ENCODE data around the gene SNTG2.

The SNTG2 gene

GRCh38 chr2:1253629-1254028, 303.0 kb downstream of the SNTG2 start:
- Mint-ChIP-seq H3K27me3 (peaks cover 0 to 6% of the 10 kb centered on the region in 2 donors), H3K27ac (peak overlapping the region; percentile 1), H3K9me3 (peaks cover 5 to 8% of the 10 kb centered on the region in 2 donors), H3K4me1 (peaks cover 28 to 37% of the 10 kb centered on the region in 2 donors), H3K4me3 (peak overlapping the region in 1 of 2 donors; percentile 5), H3K36me3 (peaks cover 4 to 6% of the 10 kb centered on the region in 2 donors)
- ATAC-seq (replicated peaks) (peak; percentile 34 to 39), DNase-seq (no peak)

GRCh38 chr2:1254662-1255343, 304.2 kb downstream of the SNTG2 start:
- no peak for DNase-seq
- H3K27me3 Mint-ChIP-seq, result peaks cover 0 to 6% of the 10 kb centered on the region in 2 donors
- H3K4me3 Mint-ChIP-seq, result no peak overlapping the region
- H3K9me3 Mint-ChIP-seq, result peaks cover 5 to 8% of the 10 kb centered on the region in 2 donors
- ATAC-seq (replicated peaks), result no peak
- no peak overlapping the region for H3K27ac Mint-ChIP-seq
- H3K4me1 Mint-ChIP-seq, result peaks cover 28 to 40% of the 10 kb centered on the region in 2 donors
- peaks cover 4 to 6% of the 10 kb centered on the region in 2 donors for H3K36me3 Mint-ChIP-seq

DNA sequence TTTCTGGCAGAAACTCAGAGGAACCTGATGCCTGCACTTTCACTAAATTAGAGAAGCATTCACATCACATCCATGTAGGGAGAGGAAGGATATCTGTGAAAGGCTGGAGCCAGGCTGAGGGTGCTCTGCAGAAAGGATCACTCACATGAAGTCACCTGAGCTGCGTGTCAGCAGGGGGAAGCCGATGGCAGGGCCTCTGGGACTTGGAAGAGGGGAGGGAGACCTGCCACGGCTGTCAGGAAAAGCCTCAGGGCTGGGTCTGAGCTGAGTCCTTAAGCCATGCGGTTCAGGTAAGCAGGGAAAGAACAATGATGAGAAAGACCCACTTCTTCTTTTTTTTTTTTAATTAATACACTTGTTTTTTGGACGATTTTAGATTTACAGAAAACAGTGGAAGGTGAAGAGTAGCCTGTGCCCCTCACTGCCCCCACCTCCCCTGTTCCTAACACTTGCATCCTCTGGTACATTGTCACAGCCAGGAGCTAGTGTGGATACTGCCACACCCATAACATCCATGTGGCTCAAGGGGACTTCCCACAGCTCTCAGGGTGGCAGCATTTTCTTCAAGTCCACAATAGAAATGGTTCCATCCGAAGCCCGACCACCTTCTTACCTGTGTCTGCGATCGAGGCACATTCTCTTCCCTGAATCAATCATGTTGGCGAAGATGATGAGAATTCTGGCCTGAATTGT, 306.1 kb downstream of the SNTG2 start:
- no peak for ATAC-seq (replicated peaks)
- Mint-ChIP-seq H3K9me3 (peaks cover 5 to 8% of the 10 kb centered on the region in 2 donors), H3K36me3 (peaks cover 4 to 6% of the 10 kb centered on the region in 2 donors), H3K27me3 (peaks cover 0 to 3% of the 10 kb centered on the region in 2 donors), H3K27ac (no peak overlapping the region), H3K4me1 (peaks cover 16 to 23% of the 10 kb centered on the region in 2 donors), H3K4me3 (no peak overlapping the region)
- no peak for DNase-seq

DNA sequence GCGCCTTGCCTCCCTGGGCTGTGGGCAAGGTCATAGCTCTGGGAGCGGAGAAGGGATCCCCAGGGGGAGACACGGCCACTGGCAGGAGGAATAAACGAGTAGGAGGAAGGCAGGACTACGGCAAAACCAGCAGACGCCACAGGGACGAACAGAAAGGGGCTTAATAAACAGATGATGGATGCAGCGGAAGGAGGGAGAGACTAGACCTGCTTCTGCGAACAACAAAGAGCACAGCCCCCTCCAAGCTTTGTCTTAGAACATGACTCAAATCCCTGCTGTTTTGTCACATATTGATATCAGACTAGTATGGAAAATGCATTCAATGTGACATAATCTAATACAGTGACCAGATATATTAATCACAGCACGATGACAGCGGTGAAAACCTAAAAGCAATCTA, 306.7 kb downstream of the SNTG2 start:
- no peak for ATAC-seq (replicated peaks)
- H3K27ac Mint-ChIP-seq, result no peak overlapping the region
- no peak overlapping the region for H3K4me3 Mint-ChIP-seq
- peaks cover 6 to 8% of the 10 kb centered on the region in 2 donors for H3K9me3 Mint-ChIP-seq
- peaks cover 0 to 3% of the 10 kb centered on the region in 2 donors for H3K27me3 Mint-ChIP-seq
- H3K36me3 Mint-ChIP-seq, result peaks cover 4 to 6% of the 10 kb centered on the region in 2 donors
- no peak for DNase-seq
- H3K4me1 Mint-ChIP-seq, result peaks cover 16 to 23% of the 10 kb centered on the region in 2 donors

DNA sequence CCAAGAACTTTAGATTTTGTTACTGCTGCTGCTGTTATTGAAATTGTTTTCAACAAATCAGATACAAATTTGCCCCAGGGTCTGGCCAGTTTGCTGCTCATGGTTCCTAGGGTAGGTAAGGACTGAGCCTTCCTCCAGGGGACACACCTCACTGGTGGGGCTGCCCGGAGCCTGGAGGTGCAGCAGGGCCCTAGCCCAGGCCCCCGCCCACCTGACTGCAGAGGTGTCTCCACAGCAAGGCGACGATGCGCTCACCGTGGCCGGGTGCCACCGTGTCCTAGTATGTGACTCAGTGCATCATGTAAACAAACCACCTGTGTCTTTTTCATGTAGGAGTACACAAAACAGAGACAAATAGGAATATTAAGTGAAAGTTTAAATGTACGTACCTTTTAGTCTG, 309.1 kb downstream of the SNTG2 start:
- no peak overlapping the region for H3K27ac Mint-ChIP-seq
- H3K9me3 Mint-ChIP-seq, result peaks cover 0 to 1% of the 10 kb centered on the region in 2 donors
- ATAC-seq (replicated peaks) (no peak), DNase-seq (no peak)
- H3K4me1 Mint-ChIP-seq, result peaks cover 8 to 12% of the 10 kb centered on the region in 2 donors
- H3K4me3 Mint-ChIP-seq, result no peak overlapping the region
- peaks cover 0 to 1% of the 10 kb centered on the region in 2 donors for H3K36me3 Mint-ChIP-seq
- H3K27me3 Mint-ChIP-seq, result peaks cover 0 to 3% of the 10 kb centered on the region in 2 donors

DNA sequence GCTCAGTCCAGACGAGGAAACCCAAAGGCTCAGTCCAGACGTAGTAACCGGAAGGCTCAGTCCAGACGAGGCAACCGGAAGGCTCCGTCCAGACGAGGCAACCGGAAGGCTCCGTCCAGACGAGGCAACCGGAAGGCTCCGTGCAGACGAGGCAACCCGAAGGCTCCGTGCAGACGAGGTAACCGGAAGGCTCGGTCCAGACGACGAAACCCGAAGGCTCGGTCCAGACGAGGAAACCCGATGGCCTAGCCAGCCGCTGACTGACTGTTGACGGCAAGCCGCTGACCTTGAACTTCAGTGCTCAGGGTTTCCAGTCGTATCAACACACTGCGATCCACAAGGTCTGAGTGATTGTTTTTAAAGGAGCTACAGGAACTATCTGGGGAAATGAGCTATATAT, 312.0 kb downstream of the SNTG2 start:
- ATAC-seq (replicated peaks), result no peak
- Mint-ChIP-seq H3K27me3 (peaks cover 0 to 5% of the 10 kb centered on the region in 2 donors), H3K9me3 (peaks cover 0 to 1% of the 10 kb centered on the region in 2 donors), H3K36me3 (no peaks in the 10 kb centered on the region), H3K27ac (no peak overlapping the region), H3K4me3 (no peak overlapping the region), H3K4me1 (peaks cover 1 to 6% of the 10 kb centered on the region in 2 donors)
- no peak for DNase-seq

DNA sequence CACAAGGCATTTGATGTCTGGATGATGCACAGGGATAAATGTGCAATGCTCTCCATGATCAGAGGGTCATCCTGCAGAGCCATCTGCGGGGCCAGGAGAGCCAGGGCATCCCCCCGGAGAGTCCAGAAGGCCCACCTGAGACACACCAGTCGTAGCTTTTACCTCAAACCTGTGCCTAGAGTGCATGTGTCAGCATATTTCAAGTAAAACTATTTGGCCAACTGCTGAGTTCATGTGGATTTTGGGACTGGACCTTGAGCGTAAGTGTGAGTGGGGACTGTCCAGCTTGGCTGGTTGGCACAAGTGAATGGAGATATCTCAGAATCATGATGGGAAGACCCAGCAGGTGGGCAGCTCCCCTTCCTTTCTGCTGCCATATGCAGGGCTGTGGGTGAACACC, 314.8 kb downstream of the SNTG2 start:
- H3K36me3 Mint-ChIP-seq, result no peaks in the 10 kb centered on the region
- peaks cover 0 to 5% of the 10 kb centered on the region in 2 donors for H3K4me1 Mint-ChIP-seq
- no peak for DNase-seq

GRCh38 chr2:1266351-1266750, 315.7 kb downstream of the SNTG2 start:
- no peak for ATAC-seq (replicated peaks)
- Mint-ChIP-seq H3K27ac (no peak overlapping the region), H3K4me1 (peaks cover 2 to 5% of the 10 kb centered on the region in 2 donors), H3K36me3 (no peaks in the 10 kb centered on the region), H3K9me3 (peaks cover 0 to 1% of the 10 kb centered on the region in 2 donors), H3K4me3 (no peak overlapping the region), H3K27me3 (peaks cover 0 to 14% of the 10 kb centered on the region in 2 donors)
- DNase-seq, result no peak

More for the DNA sequence above, 314.8 kb downstream of the SNTG2 start:
- H3K4me3 Mint-ChIP-seq, result no peak overlapping the region
- peaks cover 0 to 1% of the 10 kb centered on the region in 2 donors for H3K9me3 Mint-ChIP-seq
- no peak for ATAC-seq (replicated peaks)
- H3K27me3 Mint-ChIP-seq, result peaks cover 0 to 14% of the 10 kb centered on the region in 2 donors
- no peak overlapping the region for H3K27ac Mint-ChIP-seq

DNA sequence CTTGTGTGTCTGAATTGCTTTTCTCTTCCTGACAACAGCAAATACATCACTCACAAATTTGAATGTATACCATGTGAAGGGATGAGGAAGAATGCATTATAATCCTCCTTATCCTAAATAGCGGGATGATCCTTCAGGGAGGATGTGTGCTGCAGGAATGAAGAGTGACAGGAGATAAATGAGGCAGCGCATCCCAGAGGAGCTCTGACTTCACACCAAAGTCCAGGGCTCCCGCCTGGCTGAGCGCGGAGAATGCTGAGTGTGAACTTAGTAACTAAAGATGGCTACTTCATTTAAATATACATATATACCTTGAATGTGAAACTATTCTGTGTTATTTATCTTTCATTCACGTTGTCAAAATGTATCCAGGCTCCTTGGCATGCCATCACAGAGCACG, 317.4 kb downstream of the SNTG2 start:
- Mint-ChIP-seq H3K27me3 (peaks cover 0 to 14% of the 10 kb centered on the region in 2 donors), H3K27ac (no peak overlapping the region), H3K36me3 (no peaks in the 10 kb centered on the region), H3K4me3 (no peak overlapping the region), H3K4me1 (peaks cover 2 to 5% of the 10 kb centered on the region in 2 donors), H3K9me3 (peaks cover 0 to under 1% of the 10 kb centered on the region in 2 donors)
- ATAC-seq (replicated peaks) (no peak), DNase-seq (no peak)

DNA sequence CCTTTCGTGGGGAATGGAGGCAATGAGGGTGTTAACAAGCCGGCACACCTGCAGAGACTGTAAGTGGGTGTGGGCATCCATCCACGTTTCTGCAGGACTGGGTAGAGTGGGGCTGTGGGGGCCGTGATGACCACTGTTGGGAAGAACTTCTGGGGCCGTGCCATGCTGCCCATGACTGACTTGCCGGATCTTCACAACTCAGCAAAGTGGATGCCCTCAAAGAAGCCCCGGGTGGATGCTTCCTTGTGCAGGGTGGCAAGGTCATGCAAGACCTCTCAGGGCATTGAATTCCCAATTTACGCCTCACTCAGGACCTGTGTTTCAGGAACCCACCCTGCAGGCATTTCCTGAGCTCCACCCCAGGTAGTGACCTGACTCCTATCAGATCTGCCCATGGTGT, 319.2 kb downstream of the SNTG2 start:
- peaks cover 0 to 18% of the 10 kb centered on the region in 2 donors for H3K27me3 Mint-ChIP-seq
- H3K36me3 Mint-ChIP-seq, result peaks cover 4 to 8% of the 10 kb centered on the region in 2 donors
- no peak overlapping the region for H3K4me3 Mint-ChIP-seq
- H3K27ac Mint-ChIP-seq, result no peak overlapping the region
- H3K9me3 Mint-ChIP-seq, result peaks cover 11 to 12% of the 10 kb centered on the region in 2 donors
- peaks cover 2 to 5% of the 10 kb centered on the region in 2 donors for H3K4me1 Mint-ChIP-seq
- no peak for DNase-seq
- no peak for ATAC-seq (replicated peaks)

- ATAC-seq (replicated peaks), result no peak
- Mint-ChIP-seq H3K4me3 (no peak overlapping the region), H3K9me3 (peaks cover 18 to 20% of the 10 kb centered on the region in 2 donors), H3K27me3 (peaks cover 0 to 11% of the 10 kb centered on the region in 2 donors), H3K4me1 (peaks cover 2 to 5% of the 10 kb centered on the region in 2 donors), H3K36me3 (peaks cover 4 to 12% of the 10 kb centered on the region in 2 donors), H3K27ac (no peak overlapping the region)
- DNase-seq, result no peak
Observed at GRCh38 chr2:1272835-1273234, 322.2 kb downstream of the SNTG2 start.

- Mint-ChIP-seq H3K4me3 (no peak overlapping the region), H3K27me3 (peaks cover 0 to 4% of the 10 kb centered on the region in 2 donors), H3K36me3 (peaks cover 4 to 12% of the 10 kb centered on the region in 2 donors), H3K4me1 (peaks cover 0 to 4% of the 10 kb centered on the region in 2 donors), H3K27ac (no peak overlapping the region), H3K9me3 (peaks cover 18 to 20% of the 10 kb centered on the region in 2 donors)
- ATAC-seq (replicated peaks) (no peak), DNase-seq (no peak)
Observed at GRCh38 chr2:1277634-1278033, 327.0 kb downstream of the SNTG2 start.

DNA sequence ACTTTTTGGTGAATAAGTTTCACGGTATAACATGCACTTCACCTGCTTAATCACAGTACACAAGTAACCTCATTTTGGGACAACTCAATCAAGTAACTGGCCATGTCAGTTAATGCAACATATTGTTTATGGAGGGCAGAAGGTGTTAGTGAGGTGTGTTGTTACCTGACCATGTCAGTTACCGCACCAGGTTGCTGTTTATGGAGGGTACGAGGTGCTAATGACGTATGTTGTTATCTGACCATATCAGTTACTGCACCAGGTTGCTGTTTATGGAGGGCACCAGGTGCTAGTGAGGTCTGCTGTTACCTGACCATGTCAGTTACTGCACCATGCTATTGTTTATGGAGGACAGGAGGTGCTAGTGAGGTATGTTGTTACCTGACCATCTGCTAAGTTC, 327.5 kb downstream of the SNTG2 start:
- Mint-ChIP-seq H3K9me3 (peaks cover 17 to 20% of the 10 kb centered on the region in 2 donors), H3K4me1 (peaks cover 0 to 4% of the 10 kb centered on the region in 2 donors), H3K27me3 (peaks cover 0 to 4% of the 10 kb centered on the region in 2 donors), H3K36me3 (peaks cover 5 to 12% of the 10 kb centered on the region in 2 donors), H3K4me3 (no peak overlapping the region), H3K27ac (no peak overlapping the region)
- ATAC-seq (replicated peaks) (no peak), DNase-seq (no peak)

GRCh38 chr2:1278861-1279260, 328.2 kb downstream of the SNTG2 start:
- no peak for ATAC-seq (replicated peaks)
- H3K27me3 Mint-ChIP-seq, result peaks cover 0 to 4% of the 10 kb centered on the region in 2 donors

More at GRCh38 chr2:1278861-1279260, 328.2 kb downstream of the SNTG2 start:
- no peak overlapping the region for H3K4me3 Mint-ChIP-seq
- no peak for DNase-seq
- H3K27ac Mint-ChIP-seq, result no peak overlapping the region
- peaks cover 11 to 17% of the 10 kb centered on the region in 2 donors for H3K9me3 Mint-ChIP-seq
- peaks cover 0 to 4% of the 10 kb centered on the region in 2 donors for H3K4me1 Mint-ChIP-seq
- peaks cover 5 to 10% of the 10 kb centered on the region in 2 donors for H3K36me3 Mint-ChIP-seq

All from stimulated activated naive B cell treated with anti-CD40 and anti-IgM and Interleukin-4, amounts not matched to agents 10 μg/mL and 1 μg/mL and 100 μg/mL, for 72 hours (primary cell).